K562 (cell line): ENCODE results near the gene MED29. TPM values are rescaled to one million over a fixed set of nuclear protein-coding genes. Genes with fewer than 3 reads are reported as not detected.
A peak's percentile ranks its signal among the peaks of the same experiment; 100 is the strongest.

Source experiments
- ATAC-seq: fragments of 200-7000 bp; cut with Tn5 transposase; 3 replicates; pipeline ENCODE4 v1.9.1; 2020; ENCODE audit warnings: moderate library complexity
- BruUV-seq: library from RNA; stranded (reverse); fragments of 400-500 nt; replicated peaks from 2 replicates; lab custom pipeline; 2021; lab: Mats Ljungman, UMichigan
- CTCF ChIA-PET: fragments of 300-600 bp; formaldehyde crosslinking; extraction: SDS; loops from one replicate; lab custom pipeline; 2021; ENCODE audit warnings: low intra/inter-chr PET ratio; lab: Yijun Ruan, JAX
- POLR2A ChIA-PET: fragments of 300-600, 350-650 bp; sonication (Branson Sonifier 250); formaldehyde crosslinking; extraction: SDS; loops from one replicate; lab custom pipeline; 2021; ENCODE audit warnings: antibody characterized with exemption, inconsistent platforms; lab: Yijun Ruan, JAX
- DNase-seq, 4 experiments: peaks; one replicate each; pipeline versions ENCODE4 v3.0.0 to v3.0.0-alpha.2; 2011 to 2018; ENCODE audit warnings: low spot score in 3 of 4, mixed read lengths in 3 of 4; ENCODE audit errors: extremely low read depth in 1 of 4
- FAIRE-seq: peaks from 2 replicates; lab custom pipeline; 2011; peaks lifted over from hg19 to GRCh38; lab: Jason Lieb, UNC
- H2AFZ ChIP-seq: 2 replicates; pipeline ENCODE4 v1.6.0; 2011; ENCODE audit warnings: low read depth, low read length, control low read depth, inconsistent platforms
- H3K27ac ChIP-seq: fragments of 200-600 bp; 3 replicates; pipeline ENCODE4 v1.8.0; 2011; ENCODE audit warnings: low read depth, mild to moderate bottlenecking, control low read depth, inconsistent platforms, low read length, moderate library complexity, mixed read lengths; ENCODE audit errors: extremely low read depth
- H3K27me3 ChIP-seq, 2 experiments: fragments of 300-600 bp in 1 of 2; 2 replicates in 1 of 2; 3 replicates in 1 of 2; pipeline versions ENCODE4 v1.6.0 to v1.8.0; 2011; ENCODE audit warnings: inconsistent platforms in 2 of 2, low read length in 2 of 2, mild to moderate bottlenecking in 1 of 2, mixed read lengths in 1 of 2, moderate library complexity in 1 of 2; ENCODE audit not compliant: control insufficient read depth in 2 of 2, insufficient read depth in 2 of 2
- H3K36me3 ChIP-seq: fragments of 300-600 bp; 3 replicates; pipeline ENCODE4 v1.8.0; 2011; ENCODE audit warnings: mild to moderate bottlenecking, low read length, inconsistent platforms; ENCODE audit not compliant: control insufficient read depth, insufficient read depth
- H3K4me1 ChIP-seq, 2 experiments: fragments of 200-600 bp in 1 of 2; replicated peaks in 1 of 2; 2 replicates in 1 of 2; 3 replicates in 1 of 2; pipeline versions ENCODE4 v1.5.1 to v1.8.0; 2011; ENCODE audit warnings: inconsistent platforms in 2 of 2, low read length in 2 of 2, mild to moderate bottlenecking in 1 of 2, mixed read lengths in 1 of 2, moderate library complexity in 1 of 2; ENCODE audit not compliant: control insufficient read depth in 2 of 2, insufficient read depth in 2 of 2
- H3K4me2 ChIP-seq: 2 replicates; pipeline ENCODE4 v1.6.1; 2011; ENCODE audit warnings: low read length, control low read depth, inconsistent platforms, mixed read lengths; ENCODE audit not compliant: insufficient read depth
- H3K4me3 ChIP-seq: fragments of 200-600 bp; sonication (generic), shearing (Covaris generic); 2 replicates; pipeline ENCODE4 v1.5.1; 2016; ENCODE audit warnings: control low read depth, inconsistent platforms
- H3K79me2 ChIP-seq: fragments of 200-600 bp; 3 replicates; pipeline ENCODE4 v1.8.0; 2011; ENCODE audit warnings: low read length, inconsistent platforms; ENCODE audit not compliant: control insufficient read depth, insufficient read depth
- H3K9ac ChIP-seq, 2 experiments: 2 replicates each; pipeline versions ENCODE4 v1.6.0 to v1.6.1; 2011; ENCODE audit warnings: low read depth in 2 of 2, low read length in 2 of 2, control low read depth in 1 of 2, inconsistent platforms in 1 of 2, mild to moderate bottlenecking in 1 of 2, mixed read lengths in 1 of 2; ENCODE audit not compliant: insufficient read depth in 1 of 2
- H3K9me1 ChIP-seq: one replicate; pipeline ENCODE4 v1.6.0; 2011; ENCODE audit warnings: inconsistent platforms, mild to moderate bottlenecking, low read length, moderate library complexity; ENCODE audit not compliant: control insufficient read depth, insufficient read depth
- H3K9me3 ChIP-seq: replicated peaks from 2 replicates; pipeline ENCODE4 v1.5.1; 2011; ENCODE audit warnings: low read depth, low read length, inconsistent platforms; ENCODE audit not compliant: control insufficient read depth, insufficient read depth
- H4K20me1 ChIP-seq: replicated peaks from 2 replicates; pipeline ENCODE4 v1.6.1; 2011; ENCODE audit warnings: low read length, inconsistent platforms, mixed read lengths; ENCODE audit not compliant: control insufficient read depth, insufficient read depth
- BCL6 ChIP-seq: fragments of 250-450 bp; sonication (Bioruptor Pico); IDR thresholded peaks from 2 replicates; pipeline ENCODE4 v1.4.0; 2020
- BHLHE40 ChIP-seq: IDR thresholded peaks from 2 replicates; pipeline ENCODE4 v1.6.1; 2011; ENCODE audit warnings: low read length, improper control_type of control experiment
- CCAR2 ChIP-seq: fragments of 200-400 bp; formaldehyde crosslinking; IDR thresholded peaks from 2 replicates; pipeline ENCODE4 v1.6.1; 2017; ENCODE audit warnings: mild to moderate bottlenecking, low read depth, low read length
- DLX4 ChIP-seq: fragments of 250-450 bp; sonication (Bioruptor Pico); IDR thresholded peaks from 2 replicates; pipeline ENCODE4 v1.6.1; 2021; ENCODE audit warnings: mild to moderate bottlenecking
- GABPB1 ChIP-seq: sonication (generic); formaldehyde crosslinking; IDR thresholded peaks from 2 replicates; pipeline ENCODE4 v1.8.0; 2022; ENCODE audit warnings: mild to moderate bottlenecking, missing genetic modification reagents
- HNRNPL ChIP-seq: fragments of 200-400 bp; formaldehyde crosslinking; IDR thresholded peaks from 2 replicates; pipeline ENCODE4 v1.6.1; 2017; ENCODE audit warnings: low read depth, mild to moderate bottlenecking, low read length
- HOXB6 ChIP-seq: fragments of 250-450 bp; sonication (Bioruptor Pico); IDR thresholded peaks from 2 replicates; pipeline ENCODE4 v1.5.1; 2022; ENCODE audit warnings: mild to moderate bottlenecking, borderline replicate concordance
- LEF1 ChIP-seq: fragments of 450-650 bp; IDR thresholded peaks from 2 replicates; pipeline ENCODE4 v1.6.1; 2016; ENCODE audit warnings: mild to moderate bottlenecking
- MXI1 ChIP-seq: IDR thresholded peaks from 2 replicates; pipeline ENCODE4 v1.6.1; 2011; ENCODE audit warnings: low read depth, mild to moderate bottlenecking, improper control_type of control experiment, low read length
- NR2F6 ChIP-seq: fragments of 450-650 bp; formaldehyde crosslinking; IDR thresholded peaks from 2 replicates; pipeline ENCODE4 v1.4.0; 2020; ENCODE audit warnings: mild to moderate bottlenecking
- PHB2 ChIP-seq: fragments of 450-650 bp; IDR thresholded peaks from 2 replicates; pipeline ENCODE4 v1.6.1; 2017; ENCODE audit warnings: low read depth
- POLR2G ChIP-seq: fragments of 200-400 bp; formaldehyde crosslinking; IDR thresholded peaks from 2 replicates; pipeline ENCODE4 v1.6.1; 2017; ENCODE audit warnings: low read depth, mild to moderate bottlenecking, antibody characterized with exemption, low read length, moderate library complexity
- RBM17 ChIP-seq: fragments of 200-400 bp; formaldehyde crosslinking; IDR thresholded peaks from 2 replicates; pipeline ENCODE4 v1.6.1; 2017; ENCODE audit warnings: low read depth, mild to moderate bottlenecking, low read length, borderline replicate concordance
- RFX7 ChIP-seq: fragments of 250-450 bp; sonication (Bioruptor Pico); IDR thresholded peaks from 2 replicates; pipeline ENCODE4 v1.5.1; 2021; ENCODE audit warnings: mild to moderate bottlenecking
- SMARCB1 ChIP-seq: IDR thresholded peaks from 2 replicates; pipeline ENCODE4 v1.6.1; 2011; ENCODE audit warnings: improper control_type of control experiment, low read depth; ENCODE audit not compliant: insufficient read length
- SP1 ChIP-seq: sonication (generic); formaldehyde crosslinking; IDR thresholded peaks from 2 replicates; pipeline ENCODE4 v1.8.1; 2022; ENCODE audit warnings: mild to moderate bottlenecking, missing genetic modification reagents
- SRF ChIP-seq, 2 experiments: fragments of 250-450, 450-650 bp in 1 of 2; sonication (Bioruptor Pico) in 1 of 2; sonication (generic) in 1 of 2; formaldehyde crosslinking; IDR thresholded peaks; 2 replicates each; pipeline versions ENCODE4 v1.5.0 to v1.5.1; 2020 to 2022; ENCODE audit warnings: mild to moderate bottlenecking in 1 of 2, missing genetic modification reagents in 1 of 2
- TAF9B ChIP-seq: fragments of 450-650 bp; IDR thresholded peaks from 2 replicates; pipeline ENCODE4 v1.6.1; 2018; ENCODE audit warnings: mild to moderate bottlenecking; ENCODE audit not compliant: partially characterized antibody
- TBP ChIP-seq: optimal IDR thresholded peaks from 2 replicates; pipeline ENCODE3; 2011; ENCODE audit warnings: low read depth, low read length, improper control_type of control experiment
- ZBTB7A ChIP-seq: IDR thresholded peaks from 2 replicates; pipeline ENCODE4 v1.6.1; 2011; ENCODE audit warnings: low read depth, mild to moderate bottlenecking, low read length, moderate library complexity, borderline replicate concordance; ENCODE audit not compliant: control insufficient read depth
- ZEB2 ChIP-seq: fragments of 450-650 bp; IDR thresholded peaks from 2 replicates; pipeline ENCODE4 v1.6.1; 2016
- ZNF146 ChIP-seq: IDR thresholded peaks from one replicate; pipeline ENCODE4 v1.6.1; 2018; ENCODE audit warnings: missing compliant biosample characterization; ENCODE audit not compliant: unreplicated experiment
- WGBS: fragments of 100-300 bp; shearing (Covaris generic); methylation state at CpG from one replicate; pipeline ENCODE4 v1.1.6; 2016; ENCODE audit warnings: low coverage, mixed read lengths; ENCODE audit not compliant: insufficient coverage; ENCODE audit errors: missing lambda C conversion rate; 5-methylcytosine and 5-hydroxymethylcytosine counted together
- in situ Hi-C: fragments of 300-500 bp; cut with MboI; formaldehyde crosslinking; loops from 4 replicates; pipeline ENCODE4 v1.15.0; 2018; ENCODE audit warnings: inconsistent platforms, mixed read lengths
- intact Hi-C: fragments of 100-400 bp; cut with micrococcal nuclease; formaldehyde crosslinking; loops from 2 replicates; pipeline ENCODE4 v1.14.2; 2022
- polyA plus RNA-seq, 8 experiments: library from polyadenylated mRNA; depleted of rRNA in 4 of 8; stranded (reverse) in 5 of 8; unstranded in 3 of 8; fragments of >200 nt; fragmentation: Nextera tagmentation in 2 of 8; fragmentation: Illumina TruSeq in 1 of 8; extraction: Ambion mirVana in 2 of 8; extraction: Trizol in 1 of 8; gene quantifications; 2 replicates each; pipeline versions ENCODE4 v1.2.1 to v1.2.3, GENCODE V29; 2011 to 2014; ENCODE audit warnings: inconsistent platforms in 1 of 8, missing spikeins in 1 of 8
- total RNA-seq, 7 experiments: library from RNA; depleted of rRNA in 6 of 7; stranded (reverse); fragments of >200 nt in 6 of 7; fragmentation: Illumina TruSeq in 2 of 7; extraction: Trizol in 2 of 7; gene quantifications; 2 replicates each; pipeline versions ENCODE4 v1.2.1 to v1.2.3, GENCODE V29; 2011 to 2021; ENCODE audit warnings: low replicate concordance in 1 of 7

MED29 gene
- total and polyA plus RNA-seq, 9 of the 15 experiments (the other 6 are each of a cell fraction or from before 2014, with no cell fraction given) = 1.8 to 22.6 (median 12.4) TPM

- TF ChIP-seq BHLHE40 (no peak), POLR2G (0 out of 2 replicates have a peak, but pooled peaks have one; percentile 36)
Measured at GRCh38 chr19:39433480-39434079, 42.4 kb downstream of the MED29 start (continued).

GRCh38 chr19:39434123-39435076, 43.2 kb downstream of the MED29 start:
- Histone ChIP-seq H3K9ac (peak overlapping the region; percentile 95 to 99), H3K36me3 (peaks cover 37% of the 10 kb centered on the region), H3K79me2 (peaks cover 32% of the 10 kb centered on the region), H2AFZ (no peak overlapping the region), H3K4me2 (peak overlapping the region; percentile 98), H3K4me1 (peaks cover 28 to 33% of the 10 kb centered on the region in 2 experiments), H3K4me3 (peak overlapping the region; percentile 100), H3K27ac (peak overlapping the region; percentile 95), H4K20me1 (peaks cover 21% of the 10 kb centered on the region), H3K9me3 (no peaks in the 10 kb centered on the region), H3K27me3 (no peaks in the 10 kb centered on the region), H3K9me1 (no peaks in the 10 kb centered on the region)
- no peak for ATAC-seq
- DNase-seq = no peak
- intact Hi-C loops (no loop called here), in situ Hi-C loops (no loop called here)
- CTCF ChIA-PET = no interaction called here
- no TSS peak for BruUV-seq
- no peak for FAIRE-seq
- POLR2A ChIA-PET = interaction anchor here (0.8 to 6.2 kb wide), 17 partner anchors 10 to 238 kb away, joined by 3 to 141 read pairs (median 6); partner anchors contain the start of genes MED29, PAF1, SUPT5H and TIMM50
- WGBS = 12% methylated on average over 10 of the region's 10 CpGs
- TF ChIP-seq PHB2 (no peak), HOXB6 (CRISPR knock-in tag) (no peak), TBP (no peak), TAF9B (no peak), ZNF146 (CRISPR knock-in tag) (no peak), LEF1 (no peak), RFX7 (CRISPR knock-in tag) (no peak), MXI1 (peak; percentile 29; the same call in 1 of the 2 replicates), SMARCB1 (no peak), BCL6 (CRISPR knock-in tag) (no peak), SRF (CRISPR knock-in tag; IDR thresholded peaks at IDR 0.05) (no peak), ZBTB7A (no peak), CCAR2 (no peak), SP1 (CRISPR knock-in tag) (no peak), RBM17 (no peak), ZEB2 (no peak), HNRNPL (0 out of 2 replicates have a peak, but pooled peaks have one; percentile 12), NR2F6 (CRISPR knock-in tag) (0 out of 2 replicates have a peak, but pooled peaks have one; percentile 18), GABPB1 (no peak), DLX4 (CRISPR knock-in tag) (no peak)
